ENCODE measurements around the gene CYTH1.

The CYTH1 gene, protein sequence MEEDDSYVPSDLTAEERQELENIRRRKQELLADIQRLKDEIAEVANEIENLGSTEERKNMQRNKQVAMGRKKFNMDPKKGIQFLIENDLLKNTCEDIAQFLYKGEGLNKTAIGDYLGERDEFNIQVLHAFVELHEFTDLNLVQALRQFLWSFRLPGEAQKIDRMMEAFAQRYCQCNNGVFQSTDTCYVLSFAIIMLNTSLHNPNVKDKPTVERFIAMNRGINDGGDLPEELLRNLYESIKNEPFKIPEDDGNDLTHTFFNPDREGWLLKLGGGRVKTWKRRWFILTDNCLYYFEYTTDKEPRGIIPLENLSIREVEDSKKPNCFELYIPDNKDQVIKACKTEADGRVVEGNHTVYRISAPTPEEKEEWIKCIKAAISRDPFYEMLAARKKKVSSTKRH

DNA sequence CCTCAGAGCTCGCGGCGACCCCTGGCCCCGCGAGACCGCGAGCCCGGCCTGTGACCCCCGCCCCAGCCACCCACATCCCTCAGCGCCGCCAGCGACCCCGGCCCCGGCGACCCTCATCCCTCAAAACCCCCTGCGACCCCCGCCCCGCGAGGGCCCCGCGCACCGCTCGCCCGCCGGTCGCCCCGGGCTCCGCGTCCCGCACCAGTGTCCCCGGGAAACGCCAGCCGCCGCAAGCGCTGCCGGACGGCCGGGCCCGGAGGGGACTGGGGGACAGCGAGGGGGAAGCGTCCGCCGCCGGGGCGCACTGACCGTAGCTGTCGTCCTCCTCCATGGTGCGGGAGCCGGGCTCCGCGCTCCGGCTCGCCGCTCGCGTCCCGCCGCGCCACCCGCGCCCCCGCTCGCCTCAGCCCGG is at the start of gene CYTH1:
Gene CYTH1 (minus strand): TSS at position 381 of the 412 bp plus-strand sequence. CDS start 50 bp downstream, at position 331.
- DNase-seq: no peak

DNA sequence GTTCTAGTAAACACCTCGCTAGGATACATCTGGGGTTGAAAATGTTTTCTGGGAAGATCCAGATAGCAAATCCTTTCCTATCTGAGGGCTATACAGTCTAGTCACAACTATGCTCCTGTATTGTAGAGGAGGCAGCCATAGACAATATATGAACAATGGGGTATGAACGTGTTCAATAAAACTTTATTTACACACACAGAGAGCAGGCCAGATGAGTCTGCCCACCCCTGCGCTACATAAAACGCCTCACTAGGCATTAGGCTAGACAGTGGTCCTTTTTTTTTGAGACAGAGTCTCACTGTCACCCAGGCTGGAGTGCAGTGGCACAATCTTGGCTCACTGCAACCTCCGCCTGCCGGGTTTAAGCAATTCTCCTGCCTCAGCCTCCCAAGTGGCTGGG is 47.4 kb upstream of the CYTH1 start:
- DNase-seq: no peak

DNA sequence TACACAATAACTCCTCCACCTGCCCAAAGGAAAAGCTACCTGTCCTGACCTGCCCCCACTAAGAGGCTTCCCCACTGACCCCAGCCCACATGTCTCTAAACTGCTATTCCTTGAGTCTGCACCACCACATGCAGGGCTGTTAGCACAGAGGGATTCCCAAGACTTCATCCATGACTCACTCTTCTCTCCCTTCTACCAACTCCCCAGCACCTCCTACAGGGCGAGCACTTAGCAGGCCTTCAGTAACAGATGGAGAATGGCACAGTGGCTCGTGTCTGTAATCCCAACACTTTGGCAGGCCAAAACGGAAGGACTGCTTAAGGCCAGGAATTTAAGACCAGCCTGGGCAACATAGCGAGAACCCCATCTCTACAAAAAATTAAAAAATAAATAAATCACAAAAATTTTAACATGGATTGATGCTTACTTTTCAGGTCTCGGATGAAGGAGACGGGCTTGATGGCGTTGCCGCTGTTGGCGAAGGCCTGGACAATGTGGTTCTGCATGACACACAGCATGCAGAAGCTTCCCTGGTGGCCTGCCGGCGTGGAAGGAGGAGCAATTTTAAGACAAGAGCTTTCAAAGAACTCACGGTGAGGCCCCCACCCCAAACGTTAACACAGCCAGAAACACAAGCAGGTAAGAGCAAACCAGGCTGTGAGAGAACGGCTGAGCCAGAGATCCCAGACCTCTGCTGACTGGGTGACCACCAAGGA is 46.6 kb upstream of the CYTH1 start:
- no peak for DNase-seq

DNA sequence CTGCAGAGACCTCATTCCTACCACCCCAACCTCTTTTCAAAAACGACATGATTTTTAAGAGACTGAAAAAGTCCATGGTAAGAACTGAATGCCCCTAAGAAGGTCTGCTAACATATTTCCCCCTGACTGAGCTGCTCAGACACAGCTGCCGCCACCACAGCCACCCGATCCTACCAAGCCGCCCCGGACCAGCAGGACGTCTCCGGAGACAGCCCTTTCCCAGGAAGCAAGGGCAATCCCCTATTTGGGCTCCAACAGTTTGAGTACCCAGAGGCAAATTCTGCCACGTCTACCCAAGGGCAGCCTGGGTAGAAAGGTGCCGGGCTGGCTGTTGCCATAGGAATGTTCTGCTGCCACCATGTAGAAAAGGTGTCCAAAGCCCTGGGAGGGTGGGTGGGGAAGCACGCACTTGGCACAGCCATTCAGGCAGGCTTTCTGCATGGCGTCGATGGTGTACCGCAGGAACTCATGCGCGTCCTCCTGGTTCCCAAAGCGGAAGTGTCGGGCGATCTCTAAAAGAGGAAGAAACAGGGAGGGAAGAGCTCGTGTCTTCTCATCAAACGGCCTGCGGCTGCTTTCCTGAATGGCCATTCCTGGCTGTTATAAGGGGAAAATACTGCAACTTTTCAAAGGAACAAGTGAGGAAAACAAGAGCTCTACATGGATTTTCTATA is 44.9 kb upstream of the CYTH1 start:
- DNase-seq: no peak

DNA sequence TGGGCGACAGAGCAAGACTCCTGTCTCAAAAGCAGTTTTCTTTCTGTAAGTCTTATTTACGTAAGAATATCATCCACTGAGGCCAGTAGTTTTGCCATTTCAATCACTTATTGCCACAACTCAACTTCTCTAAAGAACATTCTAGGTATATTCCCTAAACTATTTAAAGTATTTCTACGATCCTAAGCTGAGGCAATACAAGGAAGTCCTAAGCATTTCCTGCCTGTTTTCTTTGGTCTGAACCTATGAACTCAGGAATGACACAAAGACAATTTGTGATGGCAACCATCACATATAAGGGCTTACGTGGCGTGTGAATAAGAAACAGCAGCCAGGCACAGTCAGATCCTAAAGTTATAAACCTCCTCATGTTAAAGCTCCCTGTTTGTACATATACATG is 44.3 kb upstream of the CYTH1 start:
- no peak for DNase-seq

DNA sequence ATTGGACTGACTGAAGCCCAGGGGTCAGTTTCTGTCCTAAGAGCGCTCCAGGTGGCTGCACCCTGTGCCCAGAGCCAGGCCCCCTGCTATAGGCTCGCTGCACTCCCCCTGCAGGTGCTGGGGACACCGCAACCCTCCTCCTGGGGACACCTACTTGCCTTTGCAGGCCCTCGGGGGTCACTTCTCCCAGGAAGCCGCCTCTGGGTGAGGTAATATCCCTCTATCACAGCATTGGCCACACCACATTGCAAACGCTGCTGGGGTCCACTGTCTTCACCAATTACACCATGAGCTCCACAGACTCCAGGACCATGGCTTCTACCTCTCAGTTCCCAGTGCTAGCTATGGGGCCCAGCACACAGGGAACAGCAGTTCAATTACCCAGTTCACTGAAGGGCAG is 43.6 kb upstream of the CYTH1 start:
- DNase-seq: no peak

DNA sequence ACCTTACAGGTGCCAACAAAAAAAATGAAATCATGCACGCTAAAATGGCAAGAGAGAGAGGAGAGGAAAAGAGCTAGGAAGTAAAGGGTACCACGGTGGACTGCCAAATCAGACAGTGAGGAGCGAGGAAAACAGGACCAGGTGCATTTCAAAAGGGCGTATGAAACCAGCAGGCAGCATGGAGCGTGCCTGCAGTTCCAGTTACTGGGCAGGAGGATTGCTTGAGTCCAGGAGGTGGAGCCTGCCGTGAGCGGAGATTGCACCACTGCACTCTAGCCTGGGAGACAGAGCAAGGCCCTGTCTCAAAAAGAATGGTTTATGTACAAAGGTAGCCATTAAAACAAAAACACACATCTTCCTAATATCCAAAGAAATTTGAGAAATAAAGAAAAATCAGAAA is 42.2 kb upstream of the CYTH1 start:
- DNase-seq: no peak

DNA sequence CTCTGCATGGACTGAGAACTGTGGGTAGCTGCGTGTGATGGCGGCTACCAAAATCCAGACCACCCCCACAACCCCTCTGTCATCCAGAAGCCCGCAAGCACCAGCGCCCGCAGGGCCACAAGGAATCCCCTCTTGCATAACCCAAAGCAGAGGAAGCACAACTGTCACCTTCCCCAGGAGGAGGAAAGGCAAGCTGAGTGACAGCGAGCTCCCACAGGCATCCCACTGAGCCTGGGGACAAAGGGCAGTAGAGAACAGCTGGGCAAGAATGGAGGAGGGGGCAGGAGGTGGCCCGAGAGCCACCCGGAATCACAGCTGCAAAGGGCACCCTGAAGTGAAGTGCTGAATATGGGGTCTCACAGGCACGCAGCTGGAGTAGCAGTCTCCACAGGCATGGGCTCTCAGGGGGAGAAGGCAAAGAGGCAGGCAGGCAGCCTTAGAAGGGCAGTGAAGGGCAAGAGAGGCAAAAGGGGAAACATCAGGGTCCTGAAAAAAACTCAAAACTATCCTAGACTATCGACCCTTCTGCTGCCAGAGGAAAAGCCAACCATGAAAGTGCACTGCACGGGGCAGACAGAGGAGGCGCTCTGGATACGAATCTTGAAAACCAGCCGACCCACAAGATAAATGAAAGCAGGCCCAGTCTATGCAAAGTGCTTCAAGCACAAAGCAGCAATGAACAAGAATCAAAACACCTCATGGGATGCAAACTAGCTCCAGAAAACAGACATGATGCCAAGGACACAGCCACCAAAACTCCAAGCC is 41.4 kb upstream of the CYTH1 start:
- DNase-seq: no peak

DNA sequence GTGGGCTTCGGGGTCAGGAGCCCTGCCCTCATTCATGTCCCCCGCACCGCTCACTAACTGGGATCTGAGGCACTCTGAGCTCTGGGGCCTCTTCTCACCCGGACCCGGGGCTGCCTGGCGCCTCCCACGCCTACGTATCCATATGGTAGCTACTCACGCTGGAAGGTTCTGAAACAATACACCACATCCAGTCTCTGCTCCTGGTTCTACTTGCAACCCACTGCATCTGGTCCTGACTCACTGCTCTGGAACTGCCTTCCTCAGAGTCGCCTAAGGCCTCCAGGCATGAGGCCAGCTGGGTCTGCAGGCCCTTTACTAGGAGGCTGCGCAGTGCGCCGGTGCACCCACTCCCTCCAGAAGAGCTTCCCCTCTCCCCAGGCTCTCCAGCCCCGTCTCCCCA is 40.5 kb upstream of the CYTH1 start:
- DNase-seq: no peak

DNA sequence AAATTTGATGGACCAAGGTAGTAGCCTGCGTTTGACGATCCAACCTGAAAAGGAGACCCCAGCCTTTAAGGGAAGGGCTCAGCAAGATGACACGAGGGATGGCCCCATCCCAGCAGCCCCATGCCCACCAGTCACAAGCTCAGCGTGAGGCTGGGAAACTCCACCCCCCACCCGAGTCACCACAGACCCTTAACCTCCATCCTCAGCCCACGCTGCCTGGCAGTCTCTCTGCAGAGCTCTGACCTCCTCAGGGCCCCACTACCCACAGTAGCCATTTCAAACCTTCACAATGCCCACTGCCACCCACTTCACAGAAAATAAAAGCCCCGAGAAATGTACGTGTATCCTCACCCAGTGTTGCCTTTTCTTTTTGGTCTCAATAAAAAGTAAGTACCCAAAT is 39.9 kb upstream of the CYTH1 start:
- DNase-seq: no peak

DNA sequence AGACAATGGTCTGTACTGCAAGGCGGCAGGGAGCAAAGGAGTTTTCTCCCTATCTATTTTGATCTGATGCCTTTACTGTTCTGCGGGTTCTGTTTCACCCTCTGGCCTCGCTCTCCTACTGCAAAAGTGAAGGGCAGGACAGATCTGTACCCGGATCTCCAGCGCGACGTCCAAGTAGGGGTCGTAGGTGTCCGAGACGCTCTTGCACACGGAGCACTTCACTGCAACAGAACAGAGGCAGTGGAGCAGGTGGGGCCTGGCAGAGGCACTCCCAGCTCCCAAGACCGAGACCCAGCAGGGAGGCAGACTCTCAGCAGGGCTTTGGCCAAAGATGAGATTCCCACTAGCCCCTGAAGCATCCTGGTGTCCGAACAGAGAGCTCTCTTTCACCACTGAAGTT is 38.8 kb upstream of the CYTH1 start:
- no peak for DNase-seq

DNA sequence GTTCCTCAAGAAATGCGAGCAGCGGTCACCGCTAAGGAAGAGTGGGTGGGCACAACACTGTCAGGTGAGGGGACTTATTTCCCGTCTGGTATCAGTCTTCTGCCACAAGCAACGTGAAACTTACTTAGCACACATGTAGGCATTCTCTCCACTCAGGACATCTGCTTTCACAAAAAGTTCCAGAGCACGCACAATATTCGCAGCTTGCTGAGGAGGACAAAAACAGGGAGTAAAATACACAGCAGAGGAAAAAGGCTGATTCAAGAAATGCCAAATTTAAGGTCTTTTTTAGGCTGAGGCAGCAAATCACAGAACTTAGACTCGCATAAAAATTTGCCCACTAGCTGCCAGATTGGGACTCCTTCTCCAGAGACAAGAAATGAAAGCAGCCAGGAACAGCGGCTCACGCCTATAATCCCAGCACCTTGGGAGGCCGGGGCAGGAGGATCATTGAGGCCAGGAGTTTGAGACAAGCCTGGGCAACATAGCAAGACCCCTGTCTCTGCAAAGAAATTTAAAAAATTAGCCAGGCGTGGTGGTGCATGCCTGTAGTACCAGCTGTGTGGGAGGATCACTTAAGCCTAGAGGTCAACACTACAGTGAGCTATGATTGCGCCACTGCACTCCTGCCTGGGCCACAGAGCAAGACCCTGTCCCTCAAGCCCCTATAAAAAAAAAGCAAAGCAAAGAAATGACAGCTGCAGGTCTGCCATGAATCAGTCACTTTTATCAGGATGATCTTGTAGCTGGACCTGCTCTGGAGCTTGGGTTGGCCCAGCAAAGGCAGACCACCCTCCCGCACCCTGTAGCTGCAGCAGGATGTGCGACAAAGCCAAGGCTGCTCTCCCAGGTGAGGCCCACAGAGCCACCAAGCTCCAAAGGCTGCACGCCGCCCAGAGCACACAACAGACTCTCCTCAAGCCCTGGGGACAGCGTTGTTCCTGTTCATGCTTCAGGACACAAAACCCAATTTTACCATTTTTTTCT is 38.0 kb upstream of the CYTH1 start:
- DNase-seq: no peak

DNA sequence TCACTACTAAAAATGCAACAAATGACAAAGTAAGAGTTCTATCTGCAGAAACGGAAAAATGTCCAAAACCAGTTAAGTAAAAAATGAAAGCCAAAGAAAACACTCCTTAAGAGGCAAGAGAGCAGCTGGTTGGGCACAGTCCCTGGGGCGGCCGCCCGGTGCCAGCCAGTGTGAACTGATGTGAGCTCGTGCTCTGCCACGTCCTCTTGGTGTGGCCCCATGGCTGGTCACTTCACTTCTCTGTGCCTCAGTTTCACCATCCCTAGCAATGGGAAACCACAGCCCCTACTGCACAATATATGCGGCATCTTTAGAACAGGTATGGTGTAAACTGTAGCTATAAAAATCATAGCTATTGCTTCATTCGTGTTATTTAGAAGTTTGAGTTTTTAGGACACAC is 37.3 kb upstream of the CYTH1 start:
- DNase-seq: no peak

DNA sequence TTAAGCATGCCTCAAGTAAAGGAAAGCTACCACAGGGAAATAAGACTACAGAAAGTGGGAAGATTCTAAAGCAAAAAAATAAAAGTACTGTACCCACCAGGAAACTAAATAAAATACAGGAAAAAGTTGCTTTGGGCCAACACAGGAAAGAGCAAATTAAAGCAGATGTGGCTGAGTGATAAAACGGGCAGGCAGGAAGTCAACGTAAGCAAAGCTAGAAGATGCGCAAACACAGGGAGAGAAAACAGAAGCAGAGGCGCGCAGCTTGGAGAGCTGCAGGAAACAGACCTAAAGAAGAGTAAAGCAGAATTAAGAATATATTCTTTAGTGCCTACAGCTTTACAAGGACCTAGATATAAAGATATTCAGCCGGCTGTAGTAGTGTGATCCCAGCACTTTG is 36.9 kb upstream of the CYTH1 start:
- DNase-seq: peak; percentile 50

DNA sequence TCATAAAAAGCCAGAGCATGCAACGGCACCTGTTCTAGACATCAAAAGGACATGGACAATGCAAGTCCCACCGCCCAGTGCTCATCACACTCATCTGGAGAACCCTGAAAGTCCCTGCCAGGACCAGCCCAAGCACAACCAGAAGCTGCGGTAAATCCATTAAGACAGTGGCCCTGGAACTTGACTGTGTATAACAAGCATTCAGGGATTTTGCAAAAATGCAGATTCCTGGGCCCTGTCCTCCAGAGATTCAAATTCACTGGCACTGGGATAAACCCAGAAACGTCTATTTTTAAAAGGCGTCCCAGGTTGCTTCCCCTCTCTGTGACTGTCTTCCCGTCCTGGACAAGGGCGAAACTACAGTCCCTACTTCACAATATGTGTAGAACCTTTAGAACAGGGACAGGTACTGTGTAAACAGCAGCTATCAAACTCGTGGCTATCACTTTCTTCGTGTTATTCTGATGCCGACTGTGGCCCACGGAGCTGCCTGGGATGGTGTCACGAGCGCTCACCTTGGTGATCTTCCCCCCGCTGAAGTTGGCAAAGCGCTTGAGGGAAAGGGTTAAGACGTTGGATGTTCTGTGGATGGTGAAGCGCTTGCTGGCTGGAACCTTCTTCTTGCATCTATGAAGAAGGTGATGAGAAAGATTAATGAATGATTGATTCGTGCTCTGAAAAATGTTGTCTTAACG is 36.2 kb upstream of the CYTH1 start:
- no peak for DNase-seq

DNA sequence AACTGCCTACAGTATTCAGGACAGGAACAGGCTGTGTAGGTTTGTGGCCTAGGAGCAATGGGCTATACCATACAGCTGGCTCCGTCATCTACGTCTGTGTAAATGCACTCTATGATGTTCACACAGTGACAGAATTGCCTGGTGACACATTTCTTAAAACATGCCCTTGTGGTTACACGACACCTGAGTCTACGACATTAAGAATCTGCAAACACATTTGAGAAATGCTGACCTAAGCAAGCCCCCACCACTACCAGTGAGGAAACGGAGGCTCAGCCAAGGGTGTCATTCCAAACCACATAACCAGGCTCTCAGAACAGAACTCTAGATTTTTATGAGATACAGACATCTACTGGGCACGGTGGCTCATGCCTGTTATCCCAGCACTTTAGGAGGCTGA is 35.0 kb upstream of the CYTH1 start:
- peak; percentile 61 for DNase-seq

DNA sequence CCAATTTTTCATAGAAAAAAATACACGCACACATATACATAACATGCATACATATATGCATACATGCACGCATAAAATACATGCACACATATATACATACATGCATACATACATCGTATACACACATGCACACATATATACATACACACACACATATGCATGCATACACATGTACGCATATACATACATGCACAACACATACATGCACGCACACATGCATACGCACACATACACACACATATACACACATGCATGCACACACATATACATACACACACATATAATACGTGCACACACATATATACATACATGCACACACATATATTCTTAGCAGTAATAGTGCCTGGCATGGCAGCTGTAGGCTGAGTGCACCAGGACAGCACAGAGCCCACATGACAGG is 33.6 kb upstream of the CYTH1 start:
- no peak for DNase-seq

DNA sequence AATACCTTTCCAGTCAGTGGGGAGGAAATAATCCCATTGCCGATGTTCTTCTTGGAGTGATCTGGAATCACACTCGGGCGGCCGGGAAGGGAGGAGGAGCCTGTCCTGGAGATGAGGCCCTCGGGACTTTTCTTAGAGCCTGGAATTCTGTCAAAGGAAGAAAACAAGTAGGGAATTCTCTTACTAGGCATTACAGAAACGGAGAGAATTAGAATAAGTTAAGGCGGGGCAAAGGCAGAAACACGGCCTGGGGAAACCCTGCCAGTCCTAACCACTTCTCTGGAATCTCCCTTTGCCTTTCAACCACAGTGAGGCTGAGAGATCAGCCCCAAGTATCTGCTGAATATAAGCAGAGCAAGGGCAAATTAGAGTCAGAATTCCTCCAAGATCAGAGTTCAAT is 30.8 kb upstream of the CYTH1 start:
- DNase-seq: no peak

DNA sequence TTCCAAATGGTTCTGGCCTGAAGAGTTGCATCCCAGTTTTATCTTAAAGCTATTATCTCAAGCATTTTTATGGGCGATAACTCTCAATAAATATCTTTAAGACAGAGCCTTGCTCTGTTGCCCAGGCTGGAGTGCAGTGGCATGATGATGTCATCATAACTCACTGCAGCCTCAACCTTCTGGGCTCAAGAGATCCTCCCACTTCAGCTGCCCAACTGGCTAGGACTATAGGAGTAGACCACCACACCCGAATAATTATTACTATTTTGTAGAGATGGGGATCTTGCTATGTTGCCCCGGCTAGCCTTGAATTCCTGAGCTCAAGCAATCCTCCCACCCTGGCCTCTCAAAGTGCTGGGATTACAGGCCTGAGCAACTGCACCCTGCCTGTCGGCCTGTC is 26.1 kb upstream of the CYTH1 start:
- no peak for DNase-seq

DNA sequence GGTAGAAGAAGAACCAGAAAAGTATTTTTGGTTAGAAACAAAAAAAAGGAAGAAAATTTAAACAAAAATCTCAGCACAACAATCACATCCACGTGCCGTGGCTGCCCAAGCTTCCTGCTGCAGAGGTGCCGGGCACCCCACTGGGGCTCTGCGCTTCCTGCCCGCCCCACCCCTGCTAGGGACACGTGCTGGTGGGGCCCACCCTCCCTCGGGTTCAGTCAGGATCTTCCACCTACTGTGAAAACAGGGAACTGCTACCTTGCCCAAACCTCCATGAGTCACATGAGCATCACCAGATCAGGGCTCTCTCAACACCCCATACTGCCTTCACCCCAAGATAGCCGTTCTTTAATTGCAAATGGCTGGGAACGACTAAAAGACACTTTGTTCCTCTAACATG is 24.4 kb upstream of the CYTH1 start:
- DNase-seq: no peak

DNA sequence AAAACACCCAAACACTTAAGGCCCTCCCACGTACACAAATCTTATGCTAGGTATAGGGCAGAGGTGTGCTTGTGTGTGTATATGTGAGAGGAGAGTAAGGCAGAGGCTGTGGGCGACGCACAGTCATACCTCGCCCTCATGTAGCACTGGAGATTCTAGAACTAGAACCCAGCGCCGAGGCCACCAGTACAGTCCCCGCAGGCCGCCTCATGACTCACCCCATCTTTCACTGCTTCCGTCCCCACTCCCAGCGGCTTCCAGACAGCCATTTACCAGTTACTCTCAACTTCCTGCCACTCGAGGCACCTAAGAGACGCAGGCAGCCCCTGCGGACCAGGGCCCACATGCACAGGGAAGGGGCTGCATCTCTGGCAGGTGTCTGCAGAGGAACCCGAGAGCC is 23.2 kb upstream of the CYTH1 start:
- peak; percentile 66 for DNase-seq

All from activated CD4-positive, alpha-beta T cell treated with anti-CD3 and anti-CD28 coated beads, Interleukin-2, amount 50 U/mL, for 1 hour (primary cell).